ENCODE data around the gene WDR11.
A peak's percentile ranks its signal among the peaks of the same experiment; 100 is the strongest.
"Not testable (repeated sequence)": the region's sequence is repeated elsewhere in the genome, so short reads cannot be mapped to it uniquely, and the experiment has no call there.

The WDR11 gene

DNA sequence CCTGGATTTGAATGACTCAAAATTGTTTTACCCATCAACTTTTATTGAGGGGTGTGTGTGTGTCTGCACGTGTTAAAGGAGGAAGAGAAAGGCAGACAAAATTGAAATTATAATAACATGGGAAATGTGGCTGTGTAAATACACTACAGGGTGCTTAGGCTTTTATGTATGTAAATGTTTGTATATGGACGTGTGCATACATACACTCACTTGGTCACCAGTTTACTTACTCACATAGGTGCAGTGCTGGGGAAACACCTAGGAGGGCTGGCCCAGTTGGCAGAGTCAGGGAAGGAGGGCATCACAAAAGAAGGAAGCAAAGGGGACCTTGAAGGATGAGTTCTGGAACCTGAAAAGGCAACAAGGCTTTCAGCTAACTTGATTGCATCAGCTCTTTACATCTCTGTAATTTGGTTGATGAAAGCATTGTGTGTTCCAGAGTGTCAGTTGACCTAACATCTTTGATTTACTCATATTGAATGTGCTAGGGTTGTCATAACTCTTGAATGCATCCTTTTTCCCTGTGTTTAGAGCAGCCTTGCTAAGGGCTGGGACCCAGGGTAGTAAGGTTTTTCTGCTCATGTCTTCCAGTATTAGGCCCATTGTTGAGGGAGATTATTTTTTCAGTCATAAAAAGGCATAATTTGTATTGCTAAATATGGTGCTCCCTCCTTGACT lies 10.2 kb downstream of the WDR11 start:
- DNase-seq (ENCODE audit: low read depth), result no peak

DNA sequence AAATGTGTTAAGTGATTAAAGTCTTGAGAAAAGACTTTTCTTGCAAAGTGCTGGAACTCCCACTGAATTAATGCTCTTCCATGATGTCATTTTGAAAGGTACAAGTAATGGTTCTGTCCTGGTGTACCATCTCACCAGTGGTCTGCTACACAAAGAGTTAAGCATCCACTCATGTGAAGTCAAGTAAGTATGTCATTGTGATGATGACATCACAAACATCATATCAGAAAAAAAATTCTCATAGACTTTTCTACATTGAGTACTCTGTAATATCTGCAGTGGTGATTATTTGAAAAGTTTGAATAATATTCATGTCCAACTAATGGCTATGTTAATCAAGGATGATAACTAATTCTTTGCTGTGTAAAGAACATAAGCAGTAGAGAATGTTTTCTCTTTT lies 22.6 kb downstream of the WDR11 start:
- no peak for DNase-seq (ENCODE audit: low read depth)

- no peak for DNase-seq (ENCODE audit: low read depth)
Measured at GRCh38 chr10:120883071-120883470, 31.9 kb downstream of the WDR11 start.

DNA sequence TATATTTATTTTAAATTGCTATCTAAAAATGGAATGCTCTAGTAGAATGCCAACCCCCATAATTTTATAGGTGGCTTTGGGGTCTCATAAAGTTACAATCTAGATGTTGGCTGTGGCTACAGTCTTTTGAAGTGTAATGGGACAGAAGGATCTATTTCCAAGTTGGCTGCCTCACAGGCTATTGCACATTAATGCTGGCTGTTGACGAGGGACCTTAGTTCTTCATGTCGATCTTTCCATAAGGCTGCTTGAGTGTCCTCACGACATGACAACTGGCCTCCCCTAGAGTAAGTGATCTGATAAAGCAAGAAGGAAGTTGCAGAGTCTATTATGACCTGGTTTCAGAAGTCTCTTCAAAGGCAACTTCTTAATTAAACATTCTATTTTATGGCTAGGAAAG lies 36.3 kb downstream of the WDR11 start:
- DNase-seq (ENCODE audit: low read depth), result no peak

DNA sequence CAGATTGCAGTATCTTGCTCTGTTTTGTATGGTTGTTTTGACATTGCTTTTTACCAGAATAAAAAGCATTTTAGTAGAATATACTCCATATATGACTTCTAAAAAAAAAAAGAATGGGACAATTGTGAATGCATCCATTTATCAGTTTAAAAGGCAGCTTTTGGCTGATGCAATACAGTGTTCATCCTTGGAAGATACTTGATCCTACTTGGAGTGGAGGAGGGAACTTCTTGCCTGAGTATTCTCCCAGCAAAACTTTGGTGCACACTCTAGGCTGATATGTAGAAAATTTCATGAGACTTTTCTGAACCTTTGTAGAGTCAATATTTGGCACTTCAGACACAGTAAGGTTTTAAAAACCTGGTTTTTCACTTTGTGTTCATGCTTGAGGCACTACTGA lies 40.2 kb downstream of the WDR11 start:
- DNase-seq (ENCODE audit: low read depth), result no peak

DNA sequence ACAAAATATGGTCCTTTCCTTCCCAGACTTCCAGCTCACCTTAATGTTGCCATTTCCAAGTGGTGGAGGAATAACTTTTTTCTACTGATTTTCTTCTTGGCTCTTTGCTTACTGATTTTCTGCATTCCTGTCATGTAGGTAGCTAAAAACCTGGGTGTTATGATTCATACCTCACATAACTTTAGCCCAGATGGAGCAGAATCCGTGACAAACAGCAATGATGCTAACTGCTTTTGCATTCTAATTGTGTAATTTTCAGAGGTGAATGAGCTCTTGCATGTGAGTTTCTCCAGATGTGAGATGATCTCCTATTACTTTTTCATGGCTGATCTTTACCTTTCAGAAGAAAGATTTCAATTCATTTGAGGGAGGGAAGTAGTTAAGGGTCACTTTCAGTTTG lies 43.4 kb downstream of the WDR11 start:
- DNase-seq (ENCODE audit: low read depth), result no peak

DNA sequence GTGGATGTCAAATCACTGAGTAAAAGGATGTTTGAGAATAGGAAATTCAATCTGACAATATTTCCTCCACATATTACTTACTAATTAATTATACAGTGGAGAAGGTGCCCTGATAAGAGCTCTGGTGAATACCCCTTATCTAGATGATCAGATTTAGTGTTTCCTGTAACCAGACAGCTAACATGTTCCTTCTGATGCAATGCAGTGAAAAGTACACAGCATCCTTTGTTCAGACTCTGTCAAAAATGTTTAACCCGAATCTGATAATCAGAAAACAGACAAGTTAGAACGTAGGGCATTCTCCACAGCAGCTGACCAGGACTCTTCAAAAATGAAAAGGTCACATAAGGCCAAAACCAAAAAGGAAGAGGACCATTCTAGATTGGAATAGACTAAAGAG lies 46.2 kb downstream of the WDR11 start:
- DNase-seq (ENCODE audit: low read depth), result peak; percentile 58

- DNase-seq (ENCODE audit: low read depth), result no peak
Measured at GRCh38 chr10:120905268-120905667, 54.1 kb downstream of the WDR11 start.

DNA sequence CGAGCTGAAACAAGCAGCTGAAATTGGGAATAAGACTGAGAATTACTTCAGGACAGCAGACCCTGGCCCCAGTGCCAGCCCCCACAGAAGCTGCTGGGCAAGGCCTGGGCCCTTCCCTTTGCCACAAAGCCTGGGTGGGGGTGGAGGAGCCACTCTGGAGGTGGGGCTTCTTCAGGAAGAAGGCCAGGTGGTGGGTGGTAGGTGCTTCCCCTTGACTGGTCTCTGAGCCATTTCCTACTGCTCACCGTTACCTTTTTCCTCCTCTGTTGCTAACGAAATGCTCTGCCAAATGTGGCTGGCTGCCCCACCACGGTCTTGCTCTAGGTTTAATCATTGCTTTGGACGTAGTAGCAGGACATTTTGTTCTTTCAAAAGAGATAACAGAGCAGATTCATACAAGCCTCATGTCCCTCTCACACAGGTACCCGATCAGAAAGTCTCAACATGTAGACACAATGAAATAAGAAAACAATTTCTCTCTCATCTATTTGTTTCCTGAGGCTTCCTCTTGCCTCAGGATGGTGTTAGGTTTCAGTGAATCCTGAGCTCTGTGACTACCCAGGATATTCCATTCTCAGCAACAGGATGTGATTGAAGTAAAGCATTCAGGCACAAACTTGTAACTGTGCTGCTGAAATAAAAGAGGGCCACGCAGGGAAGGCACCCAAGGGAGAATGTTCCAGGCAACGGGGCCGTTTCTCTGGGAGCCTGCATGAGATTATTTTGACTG lies 66.5 kb downstream of the WDR11 start:
- DNase-seq (ENCODE audit: low read depth), result no peak

- DNase-seq (ENCODE audit: low read depth), result not testable (repeated sequence)
Measured at GRCh38 chr10:120923886-120924285, 72.7 kb downstream of the WDR11 start.

GRCh38 chr10:120926611-120927010 lies 75.4 kb downstream of the WDR11 start:
- no peak for DNase-seq (ENCODE audit: low read depth)

- no peak for DNase-seq (ENCODE audit: low read depth)
Measured at GRCh38 chr10:120927352-120927751, 76.2 kb downstream of the WDR11 start.

GRCh38 chr10:120929166-120929565 lies 78.0 kb downstream of the WDR11 start:
- no peak for DNase-seq (ENCODE audit: low read depth)

DNA sequence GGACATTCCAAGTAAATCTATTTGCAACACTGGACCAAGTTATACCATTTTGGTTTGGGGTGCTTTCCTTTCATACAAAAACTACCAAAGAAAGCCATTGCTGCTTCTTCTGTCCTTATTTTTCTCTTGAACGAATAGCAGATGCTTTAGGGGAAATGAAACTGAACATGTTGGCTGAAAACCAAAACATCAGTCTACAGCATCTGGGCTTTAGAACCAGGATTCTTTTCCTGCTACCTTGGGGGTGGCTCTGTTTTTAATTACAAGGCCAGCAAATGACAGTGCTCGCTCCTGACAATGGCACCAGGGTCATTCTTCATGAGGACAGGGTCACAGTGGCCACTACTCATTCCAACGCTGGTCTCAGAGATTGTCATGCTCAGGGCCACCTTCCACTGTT lies 80.3 kb downstream of the WDR11 start:
- no peak for DNase-seq (ENCODE audit: low read depth)

GRCh38 chr10:120931999-120932398 lies 80.8 kb downstream of the WDR11 start:
- DNase-seq (ENCODE audit: low read depth), result no peak

- DNase-seq (ENCODE audit: low read depth), result no peak
Measured at GRCh38 chr10:120938822-120939221, 87.7 kb downstream of the WDR11 start.

GRCh38 chr10:120940299-120940900 lies 89.2 kb downstream of the WDR11 start:
- DNase-seq (ENCODE audit: low read depth), result no peak

DNA sequence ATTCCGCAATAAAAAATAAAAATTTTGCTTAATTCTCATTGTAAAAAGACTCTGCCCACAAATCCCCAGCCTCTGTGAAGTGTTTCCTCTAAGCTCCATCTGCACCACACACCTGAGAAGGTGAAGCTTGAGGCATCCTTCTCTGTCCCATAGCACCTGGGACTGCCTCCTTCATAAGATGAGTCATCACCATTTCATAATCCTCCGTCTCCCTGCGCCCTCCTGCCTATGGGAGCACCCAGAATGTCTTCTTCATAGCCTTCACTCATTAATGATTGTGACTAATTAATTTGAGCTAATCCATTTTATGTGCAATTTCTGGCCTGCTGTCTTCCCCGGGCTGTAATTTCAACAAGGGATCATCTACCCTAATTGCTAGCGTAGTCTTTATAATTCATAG lies 90.3 kb downstream of the WDR11 start:
- DNase-seq (ENCODE audit: low read depth), result no peak

DNA sequence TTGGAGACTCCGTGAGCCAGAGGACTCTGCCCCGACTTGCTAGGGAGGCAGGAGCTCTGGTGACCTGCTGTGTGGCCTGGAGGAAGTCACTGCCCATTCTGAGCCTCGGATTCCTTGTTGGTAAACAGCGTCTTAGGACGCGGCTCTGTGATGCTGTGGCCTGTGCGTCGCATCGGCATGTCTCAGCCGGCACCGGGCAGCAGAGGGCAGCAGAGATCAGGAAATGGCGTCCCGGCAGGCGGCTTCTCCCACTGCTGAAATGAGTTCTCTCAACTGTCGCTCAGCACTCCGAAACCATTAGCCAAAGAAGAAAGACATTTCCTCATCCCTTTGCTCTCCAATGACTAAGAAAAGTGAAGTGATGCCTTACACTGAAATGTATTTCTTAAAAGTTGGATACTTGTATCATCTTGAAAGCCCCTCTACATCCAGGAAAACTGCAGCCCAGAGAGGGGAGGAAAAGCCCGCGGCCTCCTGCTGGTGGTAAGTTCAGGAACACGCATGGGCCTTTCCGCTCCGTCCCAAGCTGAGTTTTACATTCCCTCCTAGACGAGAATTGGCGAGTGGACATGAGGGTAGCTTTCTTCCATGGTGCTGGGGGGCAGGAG lies 91.7 kb downstream of the WDR11 start:
- DNase-seq (ENCODE audit: low read depth), result peak; percentile 70

- no peak for DNase-seq (ENCODE audit: low read depth)
Measured at GRCh38 chr10:120943542-120943941, 92.4 kb downstream of the WDR11 start.

DNA sequence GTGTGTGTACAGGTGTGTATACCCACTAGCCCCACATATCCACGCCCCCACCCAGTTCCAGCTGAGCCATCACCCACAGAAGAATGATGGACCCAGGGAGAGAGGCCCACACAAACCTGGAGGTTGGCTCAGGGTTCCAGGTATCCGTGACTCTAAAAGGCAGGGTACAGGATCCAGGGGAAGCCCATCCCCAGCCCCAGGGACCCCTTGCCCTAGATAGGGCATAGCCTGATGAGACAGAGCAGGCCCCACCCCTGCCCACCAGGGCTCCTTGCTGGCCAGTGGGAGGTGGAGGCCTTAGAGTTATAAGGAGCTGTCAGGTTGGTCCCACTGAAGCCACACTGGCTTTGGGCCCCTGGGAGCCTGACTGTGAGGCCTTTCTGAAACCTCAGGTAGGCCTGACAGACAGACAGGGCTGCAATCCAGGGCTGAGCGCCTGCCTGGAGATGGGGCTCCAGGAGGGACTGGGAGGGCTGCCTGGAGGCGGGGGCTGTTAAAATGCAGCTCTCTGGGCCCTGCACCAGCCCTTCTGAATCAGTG lies 93.5 kb downstream of the WDR11 start:
- DNase-seq (ENCODE audit: low read depth), result no peak

GRCh38 chr10:120945182-120945581 lies 94.0 kb downstream of the WDR11 start:
- no peak for DNase-seq (ENCODE audit: low read depth)

DNA sequence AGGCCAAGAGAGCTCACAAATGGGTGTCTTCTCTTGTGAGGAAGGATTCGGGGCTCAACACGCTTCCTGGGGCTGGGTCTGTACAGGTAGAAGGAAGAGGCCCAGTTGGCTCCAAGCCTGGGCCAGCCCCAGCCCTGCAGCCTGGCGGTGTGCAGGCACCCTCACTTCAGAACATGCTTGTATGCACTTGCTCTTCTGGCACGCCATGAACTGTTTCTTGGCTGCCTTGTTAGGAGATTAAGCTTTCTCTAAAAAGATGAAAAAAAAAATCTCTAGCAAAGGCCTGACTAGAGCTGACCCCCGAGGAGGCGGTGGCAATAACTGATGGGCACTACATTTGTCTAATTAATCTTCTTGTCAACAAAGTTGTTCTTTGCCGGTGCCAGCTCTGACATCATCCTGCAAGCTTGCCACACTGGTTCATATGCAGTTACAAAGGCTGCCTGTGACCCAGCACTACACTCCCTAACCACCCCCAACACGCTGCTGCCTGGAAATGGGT lies 94.7 kb downstream of the WDR11 start:
- DNase-seq (ENCODE audit: low read depth), result peak; percentile 55
